NCI-H526 treated with DMSO at 0.1 percent for 48 hours (cell line): ENCODE results near the gene PCSK7.

ENCODE experiments used
- DNase-seq: peaks from one replicate; lab custom pipeline; 2025; lab: John Stamatoyannopoulos, UW

Gene PCSK7

GRCh38 chr11:117230999-117231841, 653 bp downstream of the PCSK7 start:
- DNase-seq, result no peak

GRCh38 chr11:117230286-117230961, 1.4 kb downstream of the PCSK7 start:
- DNase-seq, result no peak

GRCh38 chr11:117229931-117230285, 2.0 kb downstream of the PCSK7 start:
- no peak for DNase-seq

- DNase-seq, result no peak
Measured at GRCh38 chr11:117229411-117229810, 2.5 kb downstream of the PCSK7 start.

- DNase-seq, result no peak
Measured at GRCh38 chr11:117228091-117228490, 3.8 kb downstream of the PCSK7 start.

- peak; percentile 92 for DNase-seq
Measured at GRCh38 chr11:117226388-117227385, 5.2 kb downstream of the PCSK7 start.

GRCh38 chr11:117225553-117226170, 6.2 kb downstream of the PCSK7 start:
- DNase-seq, result no peak

GRCh38 chr11:117223741-117224689, 7.9 kb downstream of the PCSK7 start:
- DNase-seq, result no peak

- DNase-seq, result no peak
Measured at GRCh38 chr11:117222991-117223740, 8.7 kb downstream of the PCSK7 start.

- peak; percentile 46 for DNase-seq
Measured at GRCh38 chr11:117221775-117222517, 9.9 kb downstream of the PCSK7 start.

GRCh38 chr11:117220999-117221774, 10.7 kb downstream of the PCSK7 start:
- DNase-seq, result no peak

GRCh38 chr11:117220568-117220967, 11.3 kb downstream of the PCSK7 start:
- DNase-seq, result no peak

GRCh38 chr11:117219995-117220394, 11.9 kb downstream of the PCSK7 start:
- DNase-seq, result no peak

GRCh38 chr11:117219455-117219854, 12.4 kb downstream of the PCSK7 start:
- DNase-seq, result no peak

GRCh38 chr11:117219001-117219400, 12.9 kb downstream of the PCSK7 start:
- DNase-seq, result no peak

GRCh38 chr11:117218133-117218915, 13.5 kb downstream of the PCSK7 start:
- DNase-seq, result no peak
